Measurements from ENCODE around the gene ATP5F1B. TPM values are rescaled to one million over a fixed set of nuclear protein-coding genes. Genes with fewer than 3 reads are reported as not detected.

ATP5F1B gene
- total and polyA plus RNA-seq, 2 of the 13 experiments (the other 11 are each of a cell fraction or from before 2014, with no cell fraction given), result 1,051 to 1,180 TPM

DNA sequence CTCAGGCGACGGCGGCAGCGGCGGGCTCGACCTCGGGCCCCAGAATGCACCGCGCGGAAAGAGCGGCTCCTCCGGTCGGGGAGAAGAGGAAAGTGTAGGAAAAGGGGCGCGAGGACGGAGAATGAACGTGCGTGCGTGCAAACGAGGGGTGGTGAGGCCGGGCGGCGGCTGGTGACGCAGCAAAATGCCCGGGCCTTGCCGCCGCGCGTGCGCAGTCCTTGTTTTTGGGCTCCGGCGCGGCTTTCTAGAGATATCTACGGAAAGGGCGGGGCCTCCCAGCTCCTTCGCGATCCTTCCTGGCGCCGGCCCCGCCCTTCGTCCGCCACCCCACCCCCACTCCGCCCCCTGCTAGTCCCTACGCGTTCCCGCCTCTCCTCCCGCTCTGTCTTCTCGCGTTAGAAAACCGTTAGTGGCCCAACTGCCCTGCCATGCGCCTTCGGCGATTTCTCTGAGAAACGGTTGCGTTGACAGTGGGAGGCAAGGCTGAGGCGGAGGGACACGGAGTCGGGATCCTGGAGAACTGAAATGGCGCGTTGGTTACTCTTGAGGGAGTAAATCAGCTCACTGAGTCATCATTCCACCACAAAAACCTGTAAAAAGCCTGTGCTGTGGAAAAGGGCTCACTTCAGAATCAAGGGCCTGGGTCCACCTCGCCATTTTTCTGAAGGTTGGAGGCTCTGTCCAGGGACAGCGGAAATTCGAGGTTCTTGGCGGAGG, 42.5 kb upstream of the ATP5F1B start, which contains the start of gene PTGES3 (continued):
- TF ChIP-seq ZXDC (CRISPR knock-in tag; IDR thresholded peaks at IDR 0.05) (0 out of 2 replicates have a peak, but pooled peaks have one; percentile 82), NFATC3 (CRISPR knock-in tag; IDR thresholded peaks at IDR 0.05) (no peak; the same call in 1 of the 2 replicates), NAIF1 (CRISPR knock-in tag; IDR thresholded peaks at IDR 0.05; ENCODE audit: borderline replicate concordance) (peak; percentile 94), ZNF574 (CRISPR knock-in tag; IDR thresholded peaks at IDR 0.05) (peak; percentile 92), CSRNP1 (CRISPR knock-in tag; IDR thresholded peaks at IDR 0.05) (peak; percentile 95), THRA (CRISPR knock-in tag; IDR thresholded peaks at IDR 0.05; ENCODE audit: borderline replicate concordance) (peak; percentile 33; the same call in 1 of the 2 replicates), ZNF510 (CRISPR knock-in tag; IDR thresholded peaks at IDR 0.05; ENCODE audit: low read depth) (peak; percentile 96; the same call in 1 of the 2 replicates), GRHL1 (CRISPR knock-in tag; conservative IDR thresholded peaks at IDR 0.05) (no peak), PATZ1 (CRISPR knock-in tag; IDR thresholded peaks at IDR 0.05) (peak; percentile 69), ZNF652 (CRISPR knock-in tag; IDR thresholded peaks at IDR 0.05; ENCODE audit: borderline replicate concordance, low read depth) (no peak), ZNF790 (CRISPR knock-in tag; IDR thresholded peaks at IDR 0.05; ENCODE audit: borderline replicate concordance) (peak; percentile 68; the same call in 1 of the 2 replicates), RNF2 (conservative IDR thresholded peaks at IDR 0.05; ENCODE audit: low read depth) (0 out of 2 replicates have a peak, but pooled peaks have one; percentile 47)
- TF ChIP-seq, protein P1, sequence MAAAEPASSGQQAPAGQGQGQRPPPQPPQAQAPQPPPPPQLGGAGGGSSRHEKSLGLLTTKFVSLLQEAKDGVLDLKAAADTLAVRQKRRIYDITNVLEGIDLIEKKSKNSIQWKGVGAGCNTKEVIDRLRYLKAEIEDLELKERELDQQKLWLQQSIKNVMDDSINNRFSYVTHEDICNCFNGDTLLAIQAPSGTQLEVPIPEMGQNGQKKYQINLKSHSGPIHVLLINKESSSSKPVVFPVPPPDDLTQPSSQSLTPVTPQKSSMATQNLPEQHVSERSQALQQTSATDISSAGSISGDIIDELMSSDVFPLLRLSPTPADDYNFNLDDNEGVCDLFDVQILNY (CRISPR knock-in tag; conservative IDR thresholded peaks at IDR 0.05), result no peak

All from HepG2 (cell line).